GM12865 (cell line): ENCODE results near the gene MACO1.

ENCODE experiments used
- DNase-seq: peaks from one replicate; pipeline ENCODE4 v3.0.0; 2010; ENCODE audit warnings: low read depth
- H3K4me3 ChIP-seq: 2 replicates; pipeline ENCODE4 v1.5.1; 2011; ENCODE audit warnings: mild to moderate bottlenecking, low read depth, low read length, control low read depth
- TF ChIP-seq, protein P1 (sequence below): IDR thresholded peaks from 2 replicates; pipeline ENCODE4 v1.5.1; 2011; ENCODE audit warnings: low read length, control low read depth, low read depth, inconsistent platforms; ENCODE audit not compliant: insufficient read depth; ENCODE audit errors: missing control alignments

Gene MACO1

DNA sequence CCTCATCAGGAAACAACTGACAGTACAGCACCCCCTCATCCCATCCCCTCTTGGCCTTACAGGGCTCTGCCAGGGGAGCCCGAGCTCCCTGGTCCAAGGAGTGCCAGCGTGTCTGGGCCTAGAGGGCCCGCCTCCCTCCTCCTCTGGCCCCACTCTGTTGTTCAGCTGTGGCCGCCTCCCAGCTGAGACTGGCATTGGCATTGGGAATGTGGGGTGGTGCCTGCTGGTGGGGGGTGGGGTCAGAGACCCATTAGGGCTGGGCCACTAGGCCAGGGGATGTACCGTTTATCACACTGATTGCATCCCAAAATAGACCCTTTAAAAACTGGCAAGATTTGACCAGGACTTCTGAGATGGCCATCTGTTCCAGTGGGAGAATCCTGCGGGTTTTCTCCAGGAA, 114.1 kb downstream of the MACO1 start:
- H3K4me3 ChIP-seq, result peak overlapping the region; percentile 82
- TF ChIP-seq, protein P1, sequence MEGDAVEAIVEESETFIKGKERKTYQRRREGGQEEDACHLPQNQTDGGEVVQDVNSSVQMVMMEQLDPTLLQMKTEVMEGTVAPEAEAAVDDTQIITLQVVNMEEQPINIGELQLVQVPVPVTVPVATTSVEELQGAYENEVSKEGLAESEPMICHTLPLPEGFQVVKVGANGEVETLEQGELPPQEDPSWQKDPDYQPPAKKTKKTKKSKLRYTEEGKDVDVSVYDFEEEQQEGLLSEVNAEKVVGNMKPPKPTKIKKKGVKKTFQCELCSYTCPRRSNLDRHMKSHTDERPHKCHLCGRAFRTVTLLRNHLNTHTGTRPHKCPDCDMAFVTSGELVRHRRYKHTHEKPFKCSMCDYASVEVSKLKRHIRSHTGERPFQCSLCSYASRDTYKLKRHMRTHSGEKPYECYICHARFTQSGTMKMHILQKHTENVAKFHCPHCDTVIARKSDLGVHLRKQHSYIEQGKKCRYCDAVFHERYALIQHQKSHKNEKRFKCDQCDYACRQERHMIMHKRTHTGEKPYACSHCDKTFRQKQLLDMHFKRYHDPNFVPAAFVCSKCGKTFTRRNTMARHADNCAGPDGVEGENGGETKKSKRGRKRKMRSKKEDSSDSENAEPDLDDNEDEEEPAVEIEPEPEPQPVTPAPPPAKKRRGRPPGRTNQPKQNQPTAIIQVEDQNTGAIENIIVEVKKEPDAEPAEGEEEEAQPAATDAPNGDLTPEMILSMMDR, result no peak
- DNase-seq, result no peak

DNA sequence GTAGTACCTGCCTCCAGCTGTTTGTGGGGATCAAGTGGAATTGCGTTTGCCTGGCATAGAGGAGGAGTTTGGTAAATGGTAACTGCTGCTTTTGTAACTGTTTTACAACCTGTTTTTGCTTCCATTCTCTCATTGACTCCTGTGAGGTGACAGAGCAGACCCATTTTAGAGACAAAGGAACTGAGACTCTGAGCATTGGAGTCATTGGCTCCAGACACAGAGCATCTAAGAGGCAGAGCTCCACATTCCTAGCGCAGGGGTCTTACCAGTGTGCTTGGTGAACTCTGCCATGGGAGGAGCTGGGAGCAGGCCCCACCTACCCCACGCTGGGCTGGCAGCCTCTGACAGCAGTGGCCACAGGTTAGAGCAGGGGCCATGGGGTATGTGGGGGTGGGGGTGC, 115.1 kb downstream of the MACO1 start:
- no peak overlapping the region for H3K4me3 ChIP-seq
- TF ChIP-seq, protein P1, result no peak
- DNase-seq, result no peak

DNA sequence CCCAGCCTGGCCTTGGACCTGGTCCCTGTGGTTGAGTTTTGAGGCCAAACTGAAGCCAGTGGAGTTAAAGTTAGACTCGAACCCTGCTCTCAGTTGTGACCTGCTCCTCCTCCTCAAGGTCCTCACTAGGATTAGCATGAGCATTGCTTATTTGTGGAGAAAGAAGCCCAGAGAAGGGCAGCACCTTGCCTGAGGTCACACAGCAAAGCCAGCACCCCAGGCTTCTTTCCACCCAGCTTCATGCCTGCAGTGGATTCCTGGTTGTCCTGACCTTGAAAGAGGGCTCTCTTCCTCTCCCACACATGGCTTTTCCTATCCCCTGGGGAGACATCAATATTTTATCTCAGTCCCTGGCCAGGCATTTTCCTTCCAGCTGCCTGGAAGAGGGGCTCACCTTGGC, 115.5 kb downstream of the MACO1 start:
- no peak overlapping the region for H3K4me3 ChIP-seq
- TF ChIP-seq, protein P1, result no peak
- DNase-seq, result no peak

DNA sequence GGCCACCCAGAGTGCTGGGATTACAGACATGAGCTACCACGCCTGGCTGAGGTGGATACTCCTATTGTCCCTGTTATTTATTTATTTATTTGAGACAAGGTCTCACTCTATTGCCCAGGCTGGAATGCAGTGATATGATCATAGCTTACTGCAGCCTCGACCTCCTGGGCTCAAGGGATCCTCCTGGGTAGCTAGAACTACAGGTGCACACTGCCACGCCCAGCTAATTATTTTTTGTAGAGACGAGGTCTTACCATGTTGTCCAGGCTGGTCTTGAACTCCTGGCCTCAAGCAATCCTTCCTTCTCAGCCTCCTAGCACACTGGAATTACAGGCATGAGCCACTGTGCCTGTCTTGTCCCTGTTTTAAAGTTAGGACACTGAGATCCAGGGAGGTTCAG, 117.9 kb downstream of the MACO1 start:
- TF ChIP-seq, protein P1, result no peak
- H3K4me3 ChIP-seq, result peak overlapping the region; percentile 46
- no peak for DNase-seq

DNA sequence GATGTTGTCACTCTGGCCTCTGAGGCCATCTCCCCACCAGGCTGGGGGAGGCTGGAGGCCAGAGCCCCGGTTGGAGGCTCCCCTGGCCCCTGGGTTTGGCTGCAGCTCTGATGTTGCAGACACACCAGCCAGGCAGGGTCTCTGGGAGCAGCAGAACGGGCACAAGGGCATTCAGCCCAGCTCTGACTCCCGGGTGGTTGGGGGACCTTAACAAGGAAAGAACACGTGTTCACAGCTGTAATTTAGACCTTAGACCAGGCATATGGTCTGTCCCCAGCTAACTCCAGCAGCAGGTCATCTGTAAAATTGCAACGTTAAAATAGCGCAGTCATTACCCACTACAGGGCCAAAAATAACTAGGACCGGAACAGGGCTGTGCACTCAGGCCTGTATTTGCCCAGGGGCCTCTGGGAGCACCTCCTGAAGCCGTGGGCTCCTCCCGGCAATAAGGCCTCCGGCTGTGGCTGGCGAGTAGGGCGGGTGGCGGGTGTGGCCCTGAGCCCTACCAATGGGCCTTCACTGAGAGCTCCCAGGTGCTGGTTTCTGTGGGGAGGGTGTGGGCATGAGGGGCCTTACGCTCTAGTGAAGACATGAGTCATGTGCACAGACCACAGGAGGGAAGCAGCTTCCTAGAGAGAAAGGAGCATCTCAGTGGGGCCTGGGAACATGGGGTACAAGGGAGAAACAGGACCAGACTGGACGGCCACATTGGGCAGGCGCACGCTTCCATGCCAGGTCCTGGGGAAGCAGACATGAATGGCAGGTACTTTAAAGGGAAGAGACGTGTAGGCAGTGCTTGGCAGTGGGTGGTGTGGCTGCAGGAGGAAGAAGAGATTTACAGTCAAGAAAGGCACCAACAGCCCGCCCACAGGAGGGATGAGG, 118.8 kb downstream of the MACO1 start:
- DNase-seq, result peak; percentile 96
- TF ChIP-seq, protein P1, result no peak
- peak overlapping the region; percentile 46 for H3K4me3 ChIP-seq
